Effector memory CD4-positive, alpha-beta T cell (primary cell): ENCODE data around the gene UVSSA.

ENCODE experiments used
- DNase-seq, 3 donors: peaks; one replicate each; pipeline ENCODE4 v3.0.0-alpha.2; 2020
- H3K27ac ChIP-seq: 2 replicates; pipeline ENCODE4 v1.7.0; 2013; ENCODE audit warnings: mild to moderate bottlenecking, low read length, moderate library complexity; ENCODE audit not compliant: insufficient read depth, poor library complexity, severe bottlenecking
- H3K27me3 ChIP-seq: replicated peaks from 2 replicates; pipeline ENCODE4 v1.7.0; 2013; ENCODE audit warnings: mild to moderate bottlenecking, low read length; ENCODE audit not compliant: insufficient read depth, control insufficient read depth, poor library complexity, severe bottlenecking
- H3K36me3 ChIP-seq: 2 replicates; pipeline ENCODE4 v1.7.0; 2013; ENCODE audit warnings: mild to moderate bottlenecking, low read length, moderate library complexity; ENCODE audit not compliant: control insufficient read depth, insufficient read depth
- H3K4me1 ChIP-seq: 2 replicates; pipeline ENCODE4 v1.7.0; 2013; ENCODE audit warnings: low read length, mild to moderate bottlenecking; ENCODE audit not compliant: control insufficient read depth, insufficient read depth, poor library complexity, severe bottlenecking
- H3K4me3 ChIP-seq: 2 replicates; pipeline ENCODE4 v1.7.0; 2013; ENCODE audit warnings: low read length, low read depth, mild to moderate bottlenecking; ENCODE audit not compliant: insufficient read depth, poor library complexity, severe bottlenecking
- H3K9me3 ChIP-seq: 2 replicates; pipeline ENCODE4 v1.7.0; 2013; ENCODE audit warnings: mild to moderate bottlenecking, low read length, moderate library complexity; ENCODE audit not compliant: control insufficient read depth

The UVSSA gene

DNA sequence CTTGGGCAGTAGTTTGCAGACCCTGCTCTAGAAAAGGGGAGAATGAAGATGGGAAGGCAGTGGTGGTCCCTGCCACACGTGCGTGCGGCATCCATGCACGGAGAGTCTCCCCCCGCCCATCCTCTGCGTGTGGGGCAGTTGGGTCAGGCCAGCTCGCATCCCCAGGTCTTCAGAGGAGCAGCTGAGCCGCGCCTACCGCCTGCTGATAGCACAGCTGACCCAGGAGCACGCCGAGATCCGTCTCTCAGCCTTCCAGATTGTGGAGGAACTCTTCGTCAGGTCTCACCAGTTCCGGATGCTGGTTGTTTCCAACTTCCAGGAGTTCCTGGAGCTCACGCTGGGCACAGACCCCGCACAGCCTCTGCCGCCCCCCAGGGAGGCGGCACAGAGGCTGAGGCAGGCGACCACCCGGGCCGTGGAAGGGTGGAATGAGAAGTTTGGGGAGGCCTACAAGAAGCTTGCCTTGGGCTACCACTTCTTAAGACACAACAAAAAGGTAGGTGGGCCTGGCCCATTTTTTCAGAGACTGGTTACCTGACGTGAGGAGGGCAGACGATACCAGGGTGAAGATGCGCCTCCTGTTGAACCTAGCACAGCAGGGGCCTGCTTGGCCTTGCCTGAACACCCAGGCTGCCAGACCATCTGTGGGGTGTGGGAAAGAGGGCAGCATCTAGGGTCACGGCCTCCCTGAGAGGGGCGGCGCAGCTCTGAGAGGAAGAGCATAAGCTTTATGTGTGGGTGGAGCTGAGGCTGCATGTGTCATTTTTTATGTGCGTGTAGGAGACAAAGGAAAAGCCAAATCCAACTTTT lies 2.6 kb downstream of the UVSSA start:
- Histone ChIP-seq H3K4me1 (peaks cover 22% of the 10 kb centered on the region), H3K36me3 (peaks cover 23% of the 10 kb centered on the region), H3K27ac (no peak overlapping the region), H3K9me3 (no peaks in the 10 kb centered on the region), H3K27me3 (no peaks in the 10 kb centered on the region), H3K4me3 (no peak overlapping the region)
- DNase-seq, result no peak

DNA sequence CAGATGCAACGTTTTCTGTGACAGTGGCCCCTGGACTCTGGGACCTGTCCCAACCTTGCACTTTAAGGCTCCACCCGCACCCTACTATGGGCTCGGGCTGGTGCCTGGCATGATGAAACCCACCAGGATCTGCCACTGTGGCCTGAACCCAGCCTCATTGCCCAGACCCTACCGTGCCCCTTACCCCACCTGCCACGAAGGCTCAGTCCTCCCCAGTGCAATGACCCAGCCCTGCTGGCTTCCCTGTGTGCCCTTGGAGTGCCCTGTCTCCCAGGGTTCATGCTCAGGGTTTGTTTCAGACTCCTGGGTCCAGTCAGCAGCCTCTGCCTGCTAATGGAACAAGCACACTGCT lies 3.1 kb downstream of the UVSSA start:
- no peak for DNase-seq
- Histone ChIP-seq H3K4me3 (no peak overlapping the region), H3K27me3 (no peaks in the 10 kb centered on the region), H3K36me3 (peaks cover 29% of the 10 kb centered on the region), H3K4me1 (peaks cover 22% of the 10 kb centered on the region), H3K9me3 (no peaks in the 10 kb centered on the region), H3K27ac (no peak overlapping the region)

DNA sequence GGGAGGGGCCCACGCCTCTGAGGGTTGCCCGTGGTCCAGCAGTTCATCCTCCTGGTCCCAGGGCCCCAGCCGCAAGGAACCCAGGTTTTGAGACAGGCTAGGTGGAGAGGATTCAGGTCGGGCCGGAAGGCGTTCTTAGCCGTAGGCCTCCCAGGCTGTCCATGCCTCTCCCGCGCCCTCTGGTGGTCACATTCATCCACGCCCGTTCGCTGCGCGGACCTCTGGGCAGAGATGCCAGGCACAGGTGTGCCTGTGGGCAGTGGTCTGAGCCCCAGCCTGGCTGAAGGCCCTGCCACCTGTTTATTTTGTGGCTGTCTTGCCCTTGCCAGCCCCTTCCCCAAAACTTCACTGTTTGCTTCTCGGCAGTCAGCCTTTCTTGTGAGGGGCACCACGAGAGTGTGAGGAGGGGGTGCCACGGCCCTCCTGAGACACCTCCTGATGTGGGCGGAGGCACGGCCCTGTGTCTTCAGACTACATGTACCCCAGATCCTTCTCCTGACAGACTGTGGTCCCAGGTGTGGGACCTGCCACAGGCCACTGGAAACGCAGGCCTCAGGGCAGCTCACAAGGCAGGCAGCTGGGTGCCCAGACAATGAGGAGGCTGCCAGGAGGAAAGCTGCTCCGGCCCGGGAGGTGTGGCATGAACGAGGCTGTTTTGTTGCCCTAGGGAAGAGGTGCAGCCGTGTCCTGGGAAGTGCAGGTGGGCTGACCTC lies 5.0 kb downstream of the UVSSA start:
- H3K27me3 ChIP-seq, result no peaks in the 10 kb centered on the region
- no peaks in the 10 kb centered on the region for H3K9me3 ChIP-seq
- no peak overlapping the region for H3K27ac ChIP-seq
- peaks cover 35% of the 10 kb centered on the region for H3K36me3 ChIP-seq
- peaks cover 15% of the 10 kb centered on the region for H3K4me1 ChIP-seq
- no peak overlapping the region for H3K4me3 ChIP-seq
- DNase-seq, result peak; percentile 70 to 82 (median 80)

DNA sequence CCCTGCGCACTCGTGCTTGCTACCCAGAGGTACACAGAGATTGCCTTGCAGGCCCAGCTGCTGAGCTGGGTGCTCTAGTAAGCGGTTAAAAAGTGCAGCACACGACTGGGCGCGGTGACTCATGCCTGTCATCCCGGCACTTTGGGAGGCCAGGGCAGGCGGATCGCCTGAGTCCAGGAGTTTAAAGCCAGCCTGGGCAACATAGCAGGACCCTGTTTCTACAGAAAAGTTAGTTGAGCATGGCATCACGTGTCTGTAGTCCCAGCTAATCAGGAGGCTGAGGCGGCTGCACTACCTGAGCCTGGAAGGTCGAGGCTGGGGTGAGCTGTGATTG lies 5.5 kb downstream of the UVSSA start:
- Histone ChIP-seq H3K9me3 (no peaks in the 10 kb centered on the region), H3K27ac (no peak overlapping the region), H3K4me1 (peaks cover 13% of the 10 kb centered on the region), H3K4me3 (no peak overlapping the region), H3K27me3 (no peaks in the 10 kb centered on the region), H3K36me3 (peaks cover 35% of the 10 kb centered on the region)
- no peak for DNase-seq

DNA sequence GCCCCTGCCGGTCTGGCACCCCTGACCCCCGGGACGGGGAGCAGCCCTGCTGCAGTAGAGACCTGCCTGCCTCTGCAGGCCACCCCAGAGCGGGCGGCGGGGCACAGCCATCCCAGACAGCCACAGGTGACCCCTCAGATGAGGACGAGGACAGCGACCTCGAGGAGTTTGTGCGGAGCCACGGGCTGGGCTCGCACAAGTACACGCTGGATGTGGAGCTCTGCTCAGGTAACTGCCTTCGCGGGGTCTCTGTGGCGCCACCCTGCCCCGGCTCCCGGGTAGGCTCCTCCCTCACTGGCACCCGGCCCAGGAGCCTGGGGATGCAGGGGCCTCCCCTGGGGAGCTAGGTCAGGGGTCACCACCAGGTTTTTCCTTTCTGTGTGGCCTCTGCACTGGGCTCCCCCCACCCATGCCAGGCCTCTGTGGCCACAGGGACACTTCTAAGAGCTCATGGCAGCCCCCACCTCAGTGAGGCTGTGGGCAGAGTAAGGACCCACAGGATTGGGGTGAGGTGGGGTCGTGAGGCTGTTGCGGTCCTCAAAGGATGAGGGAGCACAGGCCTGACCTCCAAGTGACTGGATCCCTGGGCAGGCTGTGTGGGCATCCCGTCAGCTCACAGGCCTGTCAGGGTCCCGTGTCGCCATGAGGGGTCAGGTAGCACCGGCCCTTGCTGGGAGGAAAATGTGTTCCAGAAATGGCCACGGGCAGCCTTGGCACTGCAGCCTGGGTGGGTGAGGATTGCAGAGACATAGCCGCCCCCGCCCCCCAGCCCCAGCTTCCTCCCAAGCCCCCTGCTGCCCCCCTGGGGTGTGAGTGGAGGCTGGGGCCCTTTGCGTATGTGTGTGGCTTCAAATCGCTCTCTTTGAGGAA lies 6.4 kb downstream of the UVSSA start:
- H3K9me3 ChIP-seq, result no peaks in the 10 kb centered on the region
- H3K4me1 ChIP-seq, result peaks cover 6% of the 10 kb centered on the region
- H3K27ac ChIP-seq, result no peak overlapping the region
- H3K36me3 ChIP-seq, result peaks cover 35% of the 10 kb centered on the region
- DNase-seq, result no peak
- H3K4me3 ChIP-seq, result no peak overlapping the region
- H3K27me3 ChIP-seq, result no peaks in the 10 kb centered on the region

DNA sequence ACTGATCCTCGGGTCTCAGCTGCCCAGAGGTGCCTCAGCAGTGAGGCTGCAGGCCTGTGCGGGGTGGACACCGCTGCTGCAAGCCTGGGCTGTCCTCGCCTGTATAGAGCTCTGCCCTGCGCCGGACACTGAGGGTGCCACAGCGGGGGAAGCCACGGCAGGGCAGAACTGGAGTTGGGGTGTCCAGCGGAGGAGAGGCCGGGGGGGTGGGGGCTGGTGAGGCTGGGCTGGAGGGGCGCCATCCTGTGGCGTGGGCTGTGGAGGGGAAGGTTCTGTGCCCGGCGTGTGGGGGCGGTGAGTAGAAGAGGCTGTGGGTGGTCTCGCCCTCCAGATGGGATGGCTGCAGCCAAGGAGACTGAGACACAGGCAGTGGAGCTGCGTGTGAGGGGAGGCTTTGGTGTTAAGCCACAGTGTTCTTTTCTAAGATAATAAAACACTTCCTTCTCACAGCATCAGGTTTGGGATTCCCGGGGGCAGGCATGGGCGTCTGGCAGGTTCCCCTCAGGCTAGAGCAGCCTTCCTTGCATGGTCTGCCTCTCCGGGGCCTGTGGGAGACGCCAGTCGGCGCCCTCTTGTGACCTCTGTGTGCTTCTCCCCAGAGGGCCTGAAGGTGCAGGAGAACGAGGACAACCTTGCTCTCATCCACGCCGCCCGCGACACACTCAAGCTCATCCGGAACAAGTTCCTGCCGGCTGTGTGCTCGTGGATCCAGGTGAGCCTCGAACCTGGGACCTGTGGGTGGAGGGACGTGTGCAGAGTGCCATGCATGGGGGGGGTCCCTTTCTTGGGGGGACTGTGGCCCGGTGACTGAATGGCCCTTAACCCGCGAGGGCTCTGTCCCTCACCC lies 7.4 kb downstream of the UVSSA start:
- Histone ChIP-seq H3K9me3 (no peaks in the 10 kb centered on the region), H3K27me3 (no peaks in the 10 kb centered on the region), H3K4me1 (peaks cover 6% of the 10 kb centered on the region), H3K36me3 (peaks cover 35% of the 10 kb centered on the region), H3K4me3 (no peak overlapping the region), H3K27ac (no peak overlapping the region)
- DNase-seq, result no peak

DNA sequence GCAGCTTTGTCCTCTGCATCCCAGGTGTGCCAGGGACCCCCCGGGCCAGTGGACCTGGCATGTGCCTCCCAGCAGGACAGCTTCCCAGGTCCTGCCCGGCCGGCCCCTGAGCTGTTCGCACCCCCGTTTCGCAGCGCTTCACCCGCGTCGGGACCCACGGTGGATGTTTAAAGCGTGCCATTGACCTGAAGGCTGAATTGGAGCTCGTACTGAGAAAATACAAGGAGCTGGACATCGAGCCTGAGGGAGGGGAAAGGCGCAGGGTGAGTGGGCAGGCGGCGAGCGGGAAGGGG lies 7.9 kb downstream of the UVSSA start:
- H3K4me1 ChIP-seq, result peaks cover 6% of the 10 kb centered on the region
- no peaks in the 10 kb centered on the region for H3K9me3 ChIP-seq
- H3K36me3 ChIP-seq, result peaks cover 37% of the 10 kb centered on the region
- no peaks in the 10 kb centered on the region for H3K27me3 ChIP-seq
- no peak for DNase-seq
- H3K27ac ChIP-seq, result no peak overlapping the region
- H3K4me3 ChIP-seq, result no peak overlapping the region

DNA sequence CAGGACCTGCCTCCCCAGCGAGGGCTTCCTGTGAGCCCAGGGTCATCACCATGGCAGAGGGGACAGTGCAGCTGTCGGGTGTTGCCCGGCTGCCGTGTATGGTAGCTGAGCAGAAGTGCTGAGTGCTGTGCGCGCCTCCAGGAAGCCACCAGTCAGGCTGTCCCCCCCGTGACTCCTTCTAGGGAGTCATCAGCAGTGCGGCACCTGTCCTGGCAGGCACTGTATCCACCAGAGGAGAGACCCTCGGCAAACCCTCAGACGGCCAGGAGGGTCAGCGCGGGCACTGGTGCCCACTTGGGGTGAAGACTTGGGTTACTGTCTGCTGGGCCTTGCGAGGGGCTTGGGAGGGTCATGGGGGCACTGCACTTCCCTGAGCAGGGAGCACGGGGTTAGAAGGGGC lies 8.4 kb downstream of the UVSSA start:
- peaks cover 6% of the 10 kb centered on the region for H3K4me1 ChIP-seq
- H3K27ac ChIP-seq, result no peak overlapping the region
- H3K4me3 ChIP-seq, result no peak overlapping the region
- peaks cover 39% of the 10 kb centered on the region for H3K36me3 ChIP-seq
- DNase-seq, result no peak
- H3K27me3 ChIP-seq, result no peaks in the 10 kb centered on the region
- no peaks in the 10 kb centered on the region for H3K9me3 ChIP-seq

DNA sequence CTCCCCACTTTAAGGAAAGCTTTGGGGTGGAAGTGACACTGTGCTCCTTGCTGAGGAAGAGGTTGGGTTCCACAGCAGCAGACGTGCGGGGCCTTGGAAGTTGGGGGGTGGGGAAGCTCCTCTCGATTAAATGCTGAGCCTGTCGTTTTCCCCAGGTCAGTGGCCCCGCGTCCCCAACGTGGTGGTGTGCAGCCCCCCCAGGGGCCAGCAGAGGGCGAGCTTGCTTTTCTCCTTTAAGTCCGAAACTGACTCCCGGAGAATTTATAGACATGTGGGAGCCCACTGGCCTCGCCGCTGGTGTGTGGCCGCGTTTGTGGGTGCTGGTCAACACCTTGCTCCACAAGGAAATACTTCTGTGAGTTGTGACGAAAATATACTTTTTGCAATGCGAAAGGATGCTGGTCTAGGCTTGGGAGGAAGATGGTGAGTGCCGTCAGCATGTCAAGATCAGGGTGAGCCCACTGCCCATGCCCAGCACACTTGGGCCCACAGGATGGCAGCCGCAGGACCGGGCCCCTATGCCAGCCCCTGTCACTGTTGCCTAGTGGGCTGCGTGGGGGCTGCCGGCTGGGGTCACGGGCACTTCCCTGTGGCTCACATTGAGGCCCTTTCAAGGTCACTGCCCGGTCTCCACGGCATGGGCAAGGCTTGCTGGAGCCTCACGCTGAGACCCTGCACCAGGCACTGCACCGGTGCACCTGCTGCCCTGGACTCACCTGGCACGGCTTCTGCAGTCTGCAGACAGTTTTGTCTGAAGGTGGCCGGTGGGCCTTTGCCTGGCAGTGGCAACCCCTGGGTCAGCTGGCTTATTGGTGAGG lies 9.4 kb downstream of the UVSSA start:
- no peak overlapping the region for H3K4me3 ChIP-seq
- no peak for DNase-seq
- H3K36me3 ChIP-seq, result peaks cover 39% of the 10 kb centered on the region
- no peak overlapping the region for H3K27ac ChIP-seq
- peaks cover 6% of the 10 kb centered on the region for H3K4me1 ChIP-seq
- H3K9me3 ChIP-seq, result no peaks in the 10 kb centered on the region
- H3K27me3 ChIP-seq, result no peaks in the 10 kb centered on the region
